Measurements from ENCODE around the gene VPS25.

Gene VPS25

DNA sequence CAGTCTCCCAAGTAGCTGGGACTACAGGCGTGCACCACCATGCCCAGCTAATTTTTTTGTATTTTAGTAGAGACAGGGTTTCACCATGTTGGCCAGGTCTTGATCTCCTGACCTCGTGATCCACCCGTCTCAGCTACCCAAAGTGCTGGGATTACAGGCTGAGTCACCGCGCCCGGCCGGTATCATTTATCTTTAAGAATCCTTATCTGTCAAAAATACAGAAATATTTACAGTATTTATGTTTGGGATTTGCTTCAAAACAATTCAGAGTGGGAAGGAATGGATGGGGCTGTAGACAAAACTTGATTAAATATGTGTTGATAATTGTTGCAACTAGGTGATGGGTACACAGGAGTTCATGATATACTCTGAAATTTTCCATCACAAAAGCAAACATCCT lies 47.9 kb downstream of the VPS25 start:
- Histone ChIP-seq H3K27ac (ENCODE audit: low read depth, low read length) (no peak overlapping the region), H3F3A (ENCODE audit: control insufficient read depth, insufficient read depth) (peaks cover 6% of the 10 kb centered on the region), H4K20me1 (ENCODE audit: control insufficient read depth, insufficient read depth, low read depth, low read length) (no peaks in the 10 kb centered on the region), H3K4me1 (ENCODE audit: control insufficient read depth, low read length) (peaks cover 16% of the 10 kb centered on the region), H3K9me3 (ENCODE audit: control insufficient read depth, insufficient read depth, low read length) (no peaks in the 10 kb centered on the region), H3K27me3 (ENCODE audit: control insufficient read depth, low read length) (no peaks in the 10 kb centered on the region), H3K36me3 (ENCODE audit: control insufficient read depth, low read length) (peaks cover 50% of the 10 kb centered on the region), H3K79me2 (ENCODE audit: control insufficient read depth, low read length) (peaks cover 28% of the 10 kb centered on the region), H3K4me2 (ENCODE audit: low read length) (no peak overlapping the region), H3K4me3 (ENCODE audit: low read length) (no peak overlapping the region), H3K9me2 (replicated peaks; ENCODE audit: control insufficient read depth, low read length) (no peaks in the 10 kb centered on the region)
- TF ChIP-seq, protein P1, sequence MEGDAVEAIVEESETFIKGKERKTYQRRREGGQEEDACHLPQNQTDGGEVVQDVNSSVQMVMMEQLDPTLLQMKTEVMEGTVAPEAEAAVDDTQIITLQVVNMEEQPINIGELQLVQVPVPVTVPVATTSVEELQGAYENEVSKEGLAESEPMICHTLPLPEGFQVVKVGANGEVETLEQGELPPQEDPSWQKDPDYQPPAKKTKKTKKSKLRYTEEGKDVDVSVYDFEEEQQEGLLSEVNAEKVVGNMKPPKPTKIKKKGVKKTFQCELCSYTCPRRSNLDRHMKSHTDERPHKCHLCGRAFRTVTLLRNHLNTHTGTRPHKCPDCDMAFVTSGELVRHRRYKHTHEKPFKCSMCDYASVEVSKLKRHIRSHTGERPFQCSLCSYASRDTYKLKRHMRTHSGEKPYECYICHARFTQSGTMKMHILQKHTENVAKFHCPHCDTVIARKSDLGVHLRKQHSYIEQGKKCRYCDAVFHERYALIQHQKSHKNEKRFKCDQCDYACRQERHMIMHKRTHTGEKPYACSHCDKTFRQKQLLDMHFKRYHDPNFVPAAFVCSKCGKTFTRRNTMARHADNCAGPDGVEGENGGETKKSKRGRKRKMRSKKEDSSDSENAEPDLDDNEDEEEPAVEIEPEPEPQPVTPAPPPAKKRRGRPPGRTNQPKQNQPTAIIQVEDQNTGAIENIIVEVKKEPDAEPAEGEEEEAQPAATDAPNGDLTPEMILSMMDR (IDR thresholded peaks at IDR 0.05; ENCODE audit: low read depth, low read length, poor library complexity, severe bottlenecking): no peak
- no peak for TF ChIP-seq EZH2phosphoT487 (IDR thresholded peaks at IDR 0.05; ENCODE audit: borderline replicate concordance, low read length)

DNA sequence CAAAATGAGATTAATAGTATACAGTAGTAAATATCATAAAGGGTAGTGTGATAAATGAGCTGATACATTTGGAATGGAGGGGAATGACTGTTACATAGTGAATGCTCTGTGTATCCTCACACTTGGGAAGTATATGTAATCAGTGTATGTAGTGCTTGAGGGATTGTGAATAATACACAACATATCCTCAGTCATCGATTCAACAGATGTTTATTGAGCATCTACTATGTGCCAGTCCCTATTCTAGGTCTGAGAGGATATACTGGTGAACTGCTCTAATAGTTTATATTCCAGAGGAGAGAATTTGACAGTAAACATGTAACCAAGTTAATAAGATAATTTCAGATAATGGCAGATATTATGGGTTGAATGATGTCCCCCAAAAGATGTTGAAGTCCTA lies 54.2 kb downstream of the VPS25 start:
- peaks cover 4% of the 10 kb centered on the region for H3F3A ChIP-seq (ENCODE audit: control insufficient read depth, insufficient read depth)
- H3K4me2 ChIP-seq (ENCODE audit: low read length): no peak overlapping the region

More for the DNA sequence above, 54.2 kb downstream of the VPS25 start:
- H3K4me3 ChIP-seq (ENCODE audit: low read length): no peak overlapping the region
- H4K20me1 ChIP-seq (ENCODE audit: control insufficient read depth, insufficient read depth, low read depth, low read length): no peaks in the 10 kb centered on the region
- peaks cover 7% of the 10 kb centered on the region; the same call in 1 of the 2 replicates for H3K36me3 ChIP-seq (ENCODE audit: control insufficient read depth, low read length)
- H3K79me2 ChIP-seq (ENCODE audit: control insufficient read depth, low read length): peaks cover 24% of the 10 kb centered on the region
- no peaks in the 10 kb centered on the region for H3K9me2 ChIP-seq (replicated peaks; ENCODE audit: control insufficient read depth, low read length)
- H3K9me3 ChIP-seq (ENCODE audit: control insufficient read depth, insufficient read depth, low read length): no peaks in the 10 kb centered on the region
- TF ChIP-seq, protein P1 (IDR thresholded peaks at IDR 0.05; ENCODE audit: low read depth, low read length, poor library complexity, severe bottlenecking): no peak
- no peak for TF ChIP-seq EZH2phosphoT487 (IDR thresholded peaks at IDR 0.05; ENCODE audit: borderline replicate concordance, low read length)
- no peak overlapping the region for H3K27ac ChIP-seq (ENCODE audit: low read depth, low read length)
- H3K4me1 ChIP-seq (ENCODE audit: control insufficient read depth, low read length): peaks cover 24% of the 10 kb centered on the region
- no peaks in the 10 kb centered on the region for H3K27me3 ChIP-seq (ENCODE audit: control insufficient read depth, low read length)
